HEK293T (cell line): ENCODE data around the gene BOC.

Source experiments
- BHLHE40 ChIP-seq: fragments of 450-650 bp; IDR thresholded peaks from 2 replicates; pipeline ENCODE4 v1.6.1; 2016; ENCODE audit warnings: mild to moderate bottlenecking, moderate library complexity, borderline replicate concordance
- CTBP1 ChIP-seq: fragments of 450-650 bp; IDR thresholded peaks from 2 replicates; pipeline ENCODE4 v1.6.1; 2016; ENCODE audit warnings: borderline replicate concordance
- FOXA1 ChIP-seq: fragments of 450-650 bp; IDR thresholded peaks from 2 replicates; pipeline ENCODE4 v1.6.1; 2016; ENCODE audit warnings: mild to moderate bottlenecking
- HDGF ChIP-seq: fragments of 450-650 bp; IDR thresholded peaks from 2 replicates; pipeline ENCODE4 v1.6.1; 2017; ENCODE audit warnings: antibody characterized with exemption, borderline replicate concordance
- SP1 ChIP-seq: fragments of 450-650 bp; IDR thresholded peaks from 2 replicates; pipeline ENCODE4 v1.6.1; 2017
- SUZ12 ChIP-seq: fragments of 450-650 bp; IDR thresholded peaks from 2 replicates; pipeline ENCODE4 v1.6.1; 2016; ENCODE audit warnings: mild to moderate bottlenecking

DNA sequence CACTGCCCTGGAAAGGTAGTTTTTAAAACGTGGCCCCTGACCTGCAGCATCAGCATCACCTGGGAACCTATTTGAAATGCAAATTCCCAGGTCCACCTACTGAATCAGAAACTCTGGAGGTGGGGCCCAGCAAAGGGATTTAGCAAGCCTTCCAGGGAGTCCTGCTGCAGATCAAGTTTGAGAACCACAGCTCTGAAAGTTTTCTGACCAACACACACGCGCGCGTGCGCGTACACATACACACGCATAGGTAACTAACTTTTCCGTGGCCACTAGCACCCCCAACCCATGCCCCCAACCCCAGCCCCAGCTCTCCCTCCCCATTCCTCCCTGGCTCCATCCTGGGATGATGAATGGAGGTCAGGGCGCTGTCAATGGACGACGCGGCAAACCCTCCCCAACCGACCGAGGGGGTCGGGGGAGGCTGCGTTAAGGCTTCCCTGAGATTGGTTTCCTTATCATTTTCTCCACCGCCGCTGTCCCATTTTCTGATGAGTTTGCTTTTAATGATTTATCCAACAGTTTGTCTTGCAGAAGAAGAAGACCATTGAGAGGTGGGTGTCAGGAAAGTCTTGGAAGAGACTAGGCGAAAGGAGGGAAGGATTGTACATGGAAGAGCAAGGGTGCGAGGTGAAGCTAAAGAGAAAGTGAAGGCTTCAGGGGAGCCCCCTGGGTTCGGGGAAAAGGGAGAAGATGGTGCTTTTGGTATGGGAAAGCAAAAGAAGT, 590 bp upstream of the BOC start:
- TF ChIP-seq HDGF (no peak), CTBP1 (no peak), SP1 (no peak), FOXA1 (no peak), SUZ12 (no peak), BHLHE40 (no peak)
